GM19324 (cell line): ENCODE measurements around the gene POLQ.
A peak's percentile ranks its signal among the peaks of the same experiment; 100 is the strongest.
"Not testable (repeated sequence)": the region's sequence is repeated elsewhere in the genome, so short reads cannot be mapped to it uniquely, and the experiment has no call there.

Experiments
- ATAC-seq: cut with Tn5 transposase; IDR thresholded peaks from one replicate; pipeline ENCODE4 v1.9.1; 2021; ENCODE audit warnings: mild to moderate bottlenecking, moderate library complexity; ENCODE audit not compliant: unreplicated experiment, low FRiP score

POLQ gene

DNA sequence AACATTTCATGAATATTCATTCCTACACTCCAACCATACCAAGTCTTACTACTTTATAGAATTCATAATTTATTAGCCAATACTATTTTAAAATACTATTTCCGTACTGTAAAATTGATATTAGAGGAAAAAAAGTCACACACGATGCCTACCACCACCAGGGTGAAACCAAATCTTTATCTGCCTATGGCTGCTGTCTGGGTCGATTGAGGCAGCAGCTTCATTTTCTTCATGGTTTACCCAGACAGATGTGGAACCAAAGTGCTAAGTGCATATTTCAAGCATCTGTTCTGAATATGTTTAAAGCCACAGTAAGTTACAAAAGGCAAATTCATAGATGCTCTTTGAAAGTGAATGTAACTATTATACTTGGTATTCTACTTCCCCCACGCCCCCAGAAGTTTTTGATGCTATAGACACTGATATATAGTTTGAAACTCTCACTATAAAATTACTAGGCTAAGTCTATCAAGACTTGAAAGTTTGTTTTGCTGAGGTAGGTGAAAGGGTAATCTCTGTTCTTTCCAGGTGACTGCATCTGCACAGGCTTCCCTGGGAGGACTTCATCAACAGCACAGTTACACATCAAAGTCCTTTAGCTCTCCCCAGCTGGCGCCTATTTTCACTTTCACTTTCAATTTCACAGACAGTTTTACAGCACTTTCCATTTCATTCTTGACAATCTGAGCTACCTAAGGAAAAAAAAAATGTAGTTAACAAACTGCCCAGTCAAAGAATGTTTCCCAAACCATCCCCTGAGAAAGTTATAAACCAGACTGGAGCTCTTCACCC lies 113.9 kb downstream of the POLQ start:
- peak; percentile 86 for ATAC-seq

- no peak for ATAC-seq
Measured at GRCh38 chr3:121430664-121431215, 115.0 kb downstream of the POLQ start.

- no peak for ATAC-seq
Measured at GRCh38 chr3:121424549-121424948, 121.2 kb downstream of the POLQ start.

DNA sequence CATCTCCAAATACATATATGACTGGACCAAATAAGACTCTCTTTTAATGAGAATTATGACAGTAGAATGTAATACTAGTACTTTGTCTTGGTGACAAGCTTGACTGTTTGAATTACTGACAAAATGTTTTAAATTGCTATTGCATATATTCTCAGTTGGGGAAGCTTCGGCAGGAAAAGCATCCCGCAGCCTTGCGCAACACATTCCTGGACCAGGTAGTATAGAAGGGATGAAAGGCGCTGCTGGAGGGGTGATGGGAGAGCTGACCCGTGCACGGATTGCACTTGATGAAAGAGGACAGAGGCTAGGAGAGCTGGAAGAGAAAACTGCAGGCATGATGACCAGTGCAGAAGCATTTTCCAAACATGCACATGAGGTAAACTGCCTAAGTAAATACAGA lies 127.6 kb downstream of the POLQ start:
- ATAC-seq, result no peak

DNA sequence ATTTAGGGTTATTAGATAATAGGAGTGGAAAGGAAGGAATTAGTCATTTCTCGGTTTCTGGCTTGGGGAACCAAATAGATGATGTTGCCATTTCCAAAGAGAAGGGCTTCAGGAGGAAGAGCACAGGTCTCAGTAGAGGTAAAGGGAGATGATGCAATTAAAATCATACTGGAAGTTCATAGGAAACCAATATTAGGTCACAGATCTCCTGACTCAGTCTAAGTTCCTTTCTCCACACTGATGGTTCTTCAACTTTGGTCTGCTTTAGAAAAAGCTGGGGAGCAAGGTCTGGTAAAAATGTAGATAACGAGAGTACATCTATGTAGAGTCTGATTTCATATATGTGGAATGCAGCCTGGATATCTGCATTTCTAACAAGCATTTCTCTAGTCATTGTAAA lies 130.9 kb downstream of the POLQ start:
- ATAC-seq, result no peak

GRCh38 chr3:121411523-121411922 lies 134.3 kb downstream of the POLQ start:
- ATAC-seq, result no peak

DNA sequence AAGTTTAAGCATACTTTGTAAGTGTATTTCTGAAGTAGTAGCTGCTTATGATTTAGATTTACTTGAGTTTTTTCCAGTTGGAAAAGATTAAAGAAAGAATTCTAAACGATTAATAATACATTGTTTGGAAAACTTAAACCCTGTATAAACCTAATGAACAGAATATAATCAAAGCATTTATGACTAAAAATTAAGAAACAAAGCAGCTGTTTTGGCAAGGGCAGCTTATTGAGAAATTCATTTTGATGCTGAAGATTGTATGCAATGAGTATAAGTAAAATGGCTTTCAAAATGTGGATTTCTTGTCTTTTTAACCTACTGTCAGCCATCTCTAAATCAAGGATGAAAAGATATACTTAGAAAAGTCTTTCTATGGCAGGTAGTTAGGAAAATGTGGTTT lies 140.2 kb downstream of the POLQ start:
- no peak for ATAC-seq

DNA sequence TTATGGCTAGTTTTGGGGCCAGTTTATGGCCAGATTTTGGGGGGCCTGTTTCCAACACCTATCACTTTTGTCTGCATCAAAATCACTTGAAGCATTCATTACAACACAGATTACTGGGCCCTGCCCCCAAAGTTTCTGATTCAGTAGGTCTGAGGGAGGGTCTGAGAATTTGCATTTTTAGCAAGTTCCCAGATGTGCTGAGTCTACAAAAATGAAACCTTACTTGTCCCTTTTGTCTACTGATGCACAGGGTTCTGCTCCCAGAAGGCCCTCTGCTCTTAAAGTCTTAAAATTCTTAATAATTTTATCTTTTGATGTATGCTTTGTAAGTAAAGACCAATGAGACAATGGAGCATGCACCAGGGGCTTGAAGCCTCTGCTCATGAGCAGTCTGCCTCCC lies 146.0 kb downstream of the POLQ start:
- no peak for ATAC-seq

DNA sequence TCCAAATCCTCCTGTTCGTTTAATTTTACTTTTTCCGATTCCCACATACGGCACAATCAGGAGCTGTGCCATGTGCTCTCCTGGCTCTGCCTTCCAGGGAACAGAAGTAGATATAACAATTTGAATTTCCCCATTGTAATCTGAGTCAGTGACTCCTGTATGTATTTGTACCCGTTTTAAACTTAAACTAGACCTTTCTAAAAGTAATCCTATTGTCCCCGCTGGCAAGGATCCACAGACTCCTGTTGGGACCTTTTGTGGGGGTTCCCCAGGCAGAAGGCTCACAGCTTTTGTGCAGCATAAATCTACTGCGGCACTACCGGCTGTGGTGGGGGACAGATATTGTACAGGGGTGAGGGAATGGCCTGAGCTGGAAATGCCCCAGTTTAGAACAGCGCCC lies 147.7 kb downstream of the POLQ start:
- not testable (repeated sequence) for ATAC-seq

DNA sequence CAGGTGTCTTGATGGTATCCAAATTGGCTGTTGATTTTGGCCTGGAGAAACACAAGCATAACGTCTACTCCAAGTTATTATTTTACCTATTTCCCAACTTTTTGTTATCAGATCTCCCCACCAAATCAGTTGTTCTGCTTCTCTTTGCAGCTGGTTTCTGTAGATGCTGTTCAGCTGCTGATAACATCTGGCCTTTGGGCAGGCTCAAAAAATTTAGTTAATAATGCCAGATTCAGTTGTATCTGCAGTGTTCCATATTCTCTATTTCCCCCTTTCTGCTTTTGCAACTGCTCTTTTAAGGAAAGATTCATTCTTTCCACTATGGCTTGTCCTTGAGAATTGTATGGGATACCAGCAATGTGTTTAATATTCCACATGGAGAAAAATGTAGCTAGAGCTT lies 149.8 kb downstream of the POLQ start:
- not testable (repeated sequence) for ATAC-seq

DNA sequence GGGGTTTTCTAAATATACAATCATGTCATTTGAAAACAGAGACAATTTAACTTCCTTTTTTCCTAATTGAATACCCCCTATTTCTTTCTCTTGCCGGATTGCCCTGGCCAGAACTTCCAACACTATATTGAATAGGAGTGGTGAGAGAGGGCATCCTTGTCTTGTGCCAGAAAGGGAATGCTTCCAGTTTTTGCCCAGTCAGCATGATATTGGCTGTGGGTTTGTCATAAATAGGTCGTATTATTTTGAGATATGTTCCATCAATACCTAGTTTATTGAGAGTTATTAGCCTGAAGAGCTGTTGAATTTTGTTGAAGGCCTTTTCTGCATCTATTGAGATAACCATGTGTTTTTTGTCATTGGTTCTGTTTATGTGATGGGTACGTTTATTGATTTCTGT lies 157.5 kb downstream of the POLQ start:
- not testable (repeated sequence) for ATAC-seq
